HG02943 (cell line): ENCODE measurements around the gene C16orf78.

Experiments used
- ATAC-seq: cut with Tn5 transposase; IDR thresholded peaks from one replicate; pipeline ENCODE4 v1.9.1; 2021; ENCODE audit warnings: mild to moderate bottlenecking, low read depth, moderate library complexity; ENCODE audit not compliant: unreplicated experiment

Gene C16orf78

GRCh38 chr16:49422896-49423295 lies 49.3 kb downstream of the C16orf78 start:
- ATAC-seq: no peak

- no peak for ATAC-seq
These were observed 51.4 kb downstream of the C16orf78 start for GRCh38 chr16:49424961-49425360.

- no peak for ATAC-seq
These were observed 54.2 kb downstream of the C16orf78 start for GRCh38 chr16:49427771-49428170.

GRCh38 chr16:49428808-49429207 lies 55.2 kb downstream of the C16orf78 start:
- no peak for ATAC-seq

- no peak for ATAC-seq
These were observed 57.4 kb downstream of the C16orf78 start for GRCh38 chr16:49431040-49431439.

GRCh38 chr16:49431591-49432290 lies 58.1 kb downstream of the C16orf78 start:
- no peak for ATAC-seq

GRCh38 chr16:49434733-49435132 lies 61.1 kb downstream of the C16orf78 start:
- no peak for ATAC-seq

- ATAC-seq: no peak
These were observed 62.6 kb downstream of the C16orf78 start for GRCh38 chr16:49436181-49436580.

- no peak for ATAC-seq
These were observed 63.7 kb downstream of the C16orf78 start for GRCh38 chr16:49437344-49437743.

- no peak for ATAC-seq
These were observed 65.4 kb downstream of the C16orf78 start for GRCh38 chr16:49439050-49439449.

- no peak for ATAC-seq
These were observed 66.1 kb downstream of the C16orf78 start for GRCh38 chr16:49439676-49440075.

- no peak for ATAC-seq
These were observed 66.8 kb downstream of the C16orf78 start for GRCh38 chr16:49440156-49441065.

GRCh38 chr16:49441366-49441780 lies 67.8 kb downstream of the C16orf78 start:
- ATAC-seq: peak; percentile 93

- no peak for ATAC-seq
These were observed 69.2 kb downstream of the C16orf78 start for GRCh38 chr16:49442805-49443204.

- ATAC-seq: no peak
These were observed 70.0 kb downstream of the C16orf78 start for GRCh38 chr16:49443576-49443975.

- ATAC-seq: no peak
These were observed 73.2 kb downstream of the C16orf78 start for GRCh38 chr16:49446805-49447204.
